HG03520 (cell line): ENCODE results near the gene ANKS1B.

Source experiments
- ATAC-seq: cut with Tn5 transposase; IDR thresholded peaks from one replicate; pipeline ENCODE4 v1.9.1; 2021; ENCODE audit warnings: mild to moderate bottlenecking, moderate library complexity; ENCODE audit not compliant: unreplicated experiment

Gene ANKS1B

DNA sequence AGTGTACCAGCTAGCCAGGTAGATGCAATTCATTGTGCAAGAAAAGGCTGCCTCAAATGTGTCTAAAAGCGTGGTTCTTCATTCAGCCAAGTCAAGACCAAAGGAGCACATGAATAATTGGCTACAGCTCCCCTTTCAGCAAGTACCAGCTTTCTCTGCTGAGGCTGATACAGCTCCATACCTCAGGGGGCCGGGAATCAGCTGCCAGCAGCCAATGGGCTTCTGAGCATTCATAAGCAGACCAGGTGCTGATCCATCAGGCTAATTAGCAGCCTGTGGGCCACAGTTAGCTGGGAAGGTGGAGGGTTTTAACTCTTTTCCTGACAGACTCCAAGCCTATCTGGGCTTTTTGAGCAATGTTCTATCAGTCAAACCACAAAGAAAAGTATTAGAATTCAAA is 1075.0 kb downstream of the ANKS1B start:
- ATAC-seq = no peak

GRCh38 chr12:98908866-98909265 is 1075.9 kb downstream of the ANKS1B start:
- no peak for ATAC-seq

- no peak for ATAC-seq
Measured at GRCh38 chr12:98903875-98904274, 1080.9 kb downstream of the ANKS1B start.

DNA sequence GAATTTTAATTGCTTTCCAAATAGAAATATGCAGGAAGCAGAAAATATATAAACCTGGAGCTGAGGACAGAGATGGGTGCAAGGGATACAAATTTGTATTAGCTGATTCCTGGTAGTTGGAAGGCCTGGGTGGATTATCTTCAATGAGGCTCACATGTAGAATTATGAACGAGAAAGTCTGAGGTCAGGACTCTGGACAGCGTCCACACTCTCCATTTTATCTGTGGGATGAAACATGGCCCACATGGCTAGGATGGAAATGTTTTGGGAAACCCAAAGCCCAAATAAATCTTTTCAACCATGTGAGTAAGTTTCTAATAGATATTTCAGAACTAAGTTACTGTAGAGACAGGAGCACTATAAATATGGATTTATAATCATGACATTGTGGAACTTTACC is 1083.5 kb downstream of the ANKS1B start:
- ATAC-seq = no peak

DNA sequence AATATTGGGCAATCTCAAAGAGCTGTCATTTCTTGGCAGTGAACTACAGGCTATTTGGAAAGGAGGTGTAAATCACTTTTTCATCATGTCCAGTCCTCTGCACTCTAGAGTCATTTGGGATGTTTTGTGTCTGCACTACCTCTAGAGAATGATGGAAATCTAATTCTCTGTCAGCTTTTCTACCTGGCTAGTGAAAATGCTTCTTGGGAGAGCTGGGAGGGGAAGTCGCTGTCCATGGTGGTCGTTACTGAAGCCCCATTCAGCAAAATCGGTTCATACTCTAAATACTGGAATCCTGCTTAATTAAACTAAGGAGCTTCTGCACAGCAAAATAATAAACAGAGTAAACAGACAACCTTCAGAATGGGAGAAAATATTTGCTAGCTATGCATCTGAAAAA is 1087.8 kb downstream of the ANKS1B start:
- no peak for ATAC-seq

GRCh38 chr12:98895086-98895651 is 1089.6 kb downstream of the ANKS1B start:
- no peak for ATAC-seq

- ATAC-seq = no peak
Measured at GRCh38 chr12:98894412-98895085, 1090.2 kb downstream of the ANKS1B start.

- ATAC-seq = no peak
Measured at GRCh38 chr12:98893675-98894411, 1090.9 kb downstream of the ANKS1B start.

DNA sequence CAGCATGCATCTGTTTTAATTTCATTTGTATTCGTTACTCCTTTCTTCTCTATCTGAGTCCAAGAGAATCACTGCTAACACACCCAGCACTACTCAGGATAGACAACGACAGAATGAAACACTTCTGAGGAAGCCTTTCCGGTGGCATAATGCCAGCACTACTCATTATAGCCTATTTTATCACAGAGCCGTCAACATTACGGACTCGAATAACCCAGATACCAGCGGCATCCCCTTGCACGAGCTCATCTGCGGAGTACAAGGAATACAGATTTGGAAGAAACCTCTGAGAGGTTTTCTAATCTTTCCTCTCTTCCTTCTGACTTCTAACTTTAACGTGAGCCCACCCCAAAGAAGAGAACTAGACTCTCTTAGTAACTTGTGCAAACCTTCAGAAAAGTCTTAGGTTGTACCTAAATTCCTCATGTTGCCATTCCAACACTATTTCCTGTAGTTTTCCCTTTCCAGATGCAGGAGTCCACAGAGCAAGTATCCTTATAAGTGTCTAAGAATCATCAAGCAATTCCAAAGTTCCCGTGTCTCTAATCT is 1091.5 kb downstream of the ANKS1B start:
- ATAC-seq = no peak

- ATAC-seq = no peak
Measured at GRCh38 chr12:98885778-98886177, 1099.0 kb downstream of the ANKS1B start.

DNA sequence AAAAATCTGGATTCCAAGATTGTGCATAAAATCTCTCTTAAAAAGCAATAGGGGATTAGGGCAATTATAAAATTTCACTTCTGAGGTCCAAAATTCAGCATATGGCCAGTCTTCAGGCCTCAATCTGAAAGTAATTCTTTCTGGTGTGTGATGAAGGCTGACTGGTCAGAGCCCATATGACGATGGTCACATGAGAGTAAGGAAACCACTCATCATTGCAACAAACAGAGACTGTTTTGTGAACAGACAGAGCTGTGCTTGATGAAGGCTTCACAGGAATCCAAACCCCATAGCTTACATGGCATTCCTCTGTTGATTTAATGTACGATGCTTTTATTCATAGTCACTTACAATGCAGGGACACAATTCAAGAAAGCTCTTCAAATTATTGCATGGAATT is 1101.5 kb downstream of the ANKS1B start:
- ATAC-seq = no peak

DNA sequence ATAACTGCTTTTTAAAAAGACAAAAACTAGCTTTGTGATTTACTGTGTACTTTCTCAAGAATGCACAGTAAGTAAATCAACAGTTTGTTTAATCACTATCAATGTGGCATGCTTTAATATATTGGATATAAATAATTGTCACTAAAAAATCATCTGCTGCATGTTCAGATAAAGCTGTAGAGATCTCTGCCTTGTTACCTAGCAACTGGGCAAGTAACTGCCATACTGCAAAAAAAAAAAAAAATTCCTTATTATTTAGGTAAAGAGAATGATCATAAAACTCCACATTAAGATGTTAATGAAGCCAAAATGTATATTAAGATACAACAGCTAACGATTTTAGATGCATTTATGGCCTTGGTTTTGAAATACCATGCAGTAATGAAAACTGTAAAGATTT is 1102.2 kb downstream of the ANKS1B start:
- ATAC-seq = no peak

GRCh38 chr12:98873776-98874175 is 1111.0 kb downstream of the ANKS1B start:
- no peak for ATAC-seq

- no peak for ATAC-seq
Measured at GRCh38 chr12:98870504-98870903, 1114.2 kb downstream of the ANKS1B start.

GRCh38 chr12:98869886-98870503 is 1114.7 kb downstream of the ANKS1B start:
- ATAC-seq = no peak

GRCh38 chr12:98868538-98868937 is 1116.2 kb downstream of the ANKS1B start:
- ATAC-seq = no peak

DNA sequence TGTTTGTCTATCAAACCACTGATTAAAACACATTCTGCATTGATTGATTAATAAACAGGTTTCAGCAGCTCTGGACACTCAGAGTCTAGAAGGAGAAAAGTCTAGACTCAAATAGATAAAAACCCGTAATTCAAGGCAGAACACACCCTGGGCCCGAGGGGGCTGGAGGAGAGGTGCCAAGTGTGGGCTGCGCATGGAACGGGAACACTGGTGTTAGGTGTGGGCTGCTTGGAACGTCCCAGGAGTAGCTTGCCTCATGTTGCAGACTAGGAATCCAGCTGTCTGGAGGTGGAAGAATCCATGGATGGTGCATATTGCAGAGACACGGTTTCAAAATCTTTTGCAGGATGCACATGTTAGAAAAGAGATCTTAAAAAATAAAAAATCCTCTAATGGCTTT is 1116.7 kb downstream of the ANKS1B start:
- ATAC-seq = no peak

GRCh38 chr12:98864363-98864762 is 1120.4 kb downstream of the ANKS1B start:
- no peak for ATAC-seq

GRCh38 chr12:98863167-98863566 is 1121.6 kb downstream of the ANKS1B start:
- no peak for ATAC-seq

DNA sequence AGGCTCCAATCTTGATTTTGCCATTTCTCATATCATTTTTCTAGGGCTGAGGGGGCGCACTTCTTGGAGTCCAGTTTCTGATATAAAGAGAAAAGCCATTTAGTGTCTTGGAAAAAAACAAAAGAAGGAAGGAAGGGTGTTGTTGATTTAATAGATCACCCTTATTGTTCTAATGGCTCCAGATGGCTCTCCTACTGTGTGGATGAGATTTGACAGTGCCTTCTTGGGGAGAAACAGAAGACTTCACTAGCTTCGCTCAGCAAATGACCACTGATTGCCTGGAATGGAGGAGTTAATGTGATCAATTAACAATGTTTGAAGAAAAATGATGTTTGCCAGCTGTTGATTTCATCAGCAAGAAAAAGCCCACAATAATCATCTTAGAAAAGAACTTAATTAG is 1123.5 kb downstream of the ANKS1B start:
- ATAC-seq = no peak

DNA sequence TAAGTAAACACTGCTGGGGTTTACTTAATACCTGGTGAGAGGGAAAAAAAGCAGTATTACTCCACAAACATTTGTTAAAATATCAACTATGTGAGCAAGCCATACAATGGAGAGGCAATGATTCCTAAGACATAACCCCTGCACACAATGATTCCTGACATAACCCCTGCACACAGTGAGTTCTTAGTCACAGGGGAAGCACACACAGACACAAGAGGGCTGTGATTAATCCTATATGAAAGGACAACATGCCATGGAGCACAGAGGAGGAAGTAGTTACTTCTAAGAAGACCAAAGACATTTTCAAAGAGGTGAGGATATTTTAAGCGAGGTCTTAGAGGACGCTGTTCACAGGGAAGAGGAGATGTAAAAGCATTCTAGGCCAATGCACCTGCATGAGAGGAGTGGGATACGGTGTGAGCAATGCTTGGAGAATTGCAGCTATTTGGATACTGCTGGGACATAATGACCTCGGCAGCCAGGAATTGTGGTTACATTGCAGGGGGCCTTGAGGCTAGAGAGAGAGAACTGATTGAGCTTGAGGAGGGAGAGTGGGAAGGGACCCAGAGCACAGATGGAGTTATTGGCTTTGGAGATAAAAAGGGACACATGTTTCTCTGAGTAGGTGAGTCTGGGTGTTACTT is 1127.7 kb downstream of the ANKS1B start:
- no peak for ATAC-seq
